Neural cell (in vitro differentiated cells): ENCODE data around the gene STARD5. TPM values are rescaled to one million over a fixed set of nuclear protein-coding genes. Genes with fewer than 3 reads are reported as not detected.

Experiments
- H2AFZ ChIP-seq: fragments of 200-600, 300-800 bp; sonication (generic), shearing (Covaris generic); 2 replicates; pipeline ENCODE4 v1.6.0; 2014; ENCODE audit warnings: low read depth, mild to moderate bottlenecking, antibody characterized with exemption, low read length, moderate library complexity
- H3F3A ChIP-seq: fragments of 200-600 bp; shearing (Covaris generic); 2 replicates; pipeline ENCODE4 v1.6.1; 2016; ENCODE audit warnings: mild to moderate bottlenecking, moderate library complexity, mixed read lengths, antibody characterized with exemption, low read length; ENCODE audit not compliant: insufficient read depth, poor library complexity, severe bottlenecking
- H3K27ac ChIP-seq: fragments of 200-600, 300-800 bp; sonication (generic), shearing (Covaris generic); 2 replicates; pipeline ENCODE4 v1.5.1; 2014; ENCODE audit warnings: mild to moderate bottlenecking, low read length, moderate library complexity
- H3K27me3 ChIP-seq: fragments of 300-800, 200-600 bp; sonication (generic), shearing (Covaris generic); 2 replicates; pipeline ENCODE4 v1.6.0; 2014; ENCODE audit warnings: mild to moderate bottlenecking, low read depth, low read length, moderate library complexity; ENCODE audit not compliant: insufficient read depth
- H3K36me3 ChIP-seq: fragments of 300-800, 200-600 bp; sonication (generic), shearing (Covaris generic); 2 replicates; pipeline ENCODE4 v1.5.1; 2014; ENCODE audit warnings: mild to moderate bottlenecking, antibody characterized with exemption, low read length, moderate library complexity; ENCODE audit not compliant: insufficient read depth
- H3K4me2 ChIP-seq: fragments of 300-800, 200-600 bp; sonication (generic), shearing (Covaris generic); 2 replicates; pipeline ENCODE4 v1.6.0; 2014; ENCODE audit warnings: mild to moderate bottlenecking, low read length
- H3K4me3 ChIP-seq: fragments of 300-800, 200-600 bp; sonication (generic), shearing (Covaris generic); 2 replicates; pipeline ENCODE4 v1.5.1; 2014; ENCODE audit warnings: mild to moderate bottlenecking, low read length, moderate library complexity
- H3K79me2 ChIP-seq: fragments of 200-600 bp; shearing (Covaris generic); replicated peaks from 2 replicates; pipeline ENCODE4 v1.6.0; 2014; ENCODE audit warnings: mild to moderate bottlenecking, low read length, moderate library complexity; ENCODE audit not compliant: insufficient read depth
- H3K9ac ChIP-seq: fragments of 300-800, 200-600 bp; sonication (generic), shearing (Covaris generic); 2 replicates; pipeline ENCODE4 v1.6.1; 2016; ENCODE audit warnings: mild to moderate bottlenecking, low read length, mixed read lengths
- H3K9me2 ChIP-seq: fragments of 200-600 bp; shearing (Covaris generic); 2 replicates; pipeline ENCODE4 v1.6.1; 2016; ENCODE audit warnings: mild to moderate bottlenecking, low read length, mixed read lengths; ENCODE audit not compliant: insufficient read depth
- H3K9me3 ChIP-seq: fragments of 200-600, 300-800 bp; sonication (generic), shearing (Covaris generic); 2 replicates; pipeline ENCODE4 v1.6.1; 2016; ENCODE audit warnings: mild to moderate bottlenecking, mixed run types, low read length, moderate library complexity, mixed read lengths
- H4K20me1 ChIP-seq: fragments of 200-600 bp; shearing (Covaris generic); 2 replicates; pipeline ENCODE4 v1.6.1; 2016; ENCODE audit warnings: mild to moderate bottlenecking, mixed run types; ENCODE audit not compliant: insufficient read depth
- EP300 ChIP-seq: fragments of 450-650 bp; conservative IDR thresholded peaks from 2 replicates; pipeline ENCODE4 v1.6.1; 2014; ENCODE audit warnings: antibody characterized with exemption, mild to moderate bottlenecking, moderate library complexity; ENCODE audit not compliant: poor library complexity, severe bottlenecking
- EZH2 ChIP-seq: fragments of 200-600, 300-800 bp; shearing (Covaris generic), sonication (generic); IDR thresholded peaks from 2 replicates; pipeline ENCODE4 v1.6.1; 2014; ENCODE audit warnings: antibody characterized with exemption, low read length, borderline replicate concordance, mild to moderate bottlenecking; ENCODE audit not compliant: insufficient read depth, poor library complexity, severe bottlenecking
- MXI1 ChIP-seq: fragments of 450-650 bp; conservative IDR thresholded peaks from 2 replicates; pipeline ENCODE4 v1.6.1; 2014; ENCODE audit warnings: antibody characterized with exemption, mild to moderate bottlenecking; ENCODE audit not compliant: poor library complexity, severe bottlenecking
- POLR2AphosphoS5 ChIP-seq: IDR thresholded peaks from 2 replicates; pipeline ENCODE4 v1.6.1; 2012
- RAD21 ChIP-seq: fragments of 450-650 bp; conservative IDR thresholded peaks from 2 replicates; pipeline ENCODE4 v1.6.1; 2014; ENCODE audit warnings: antibody characterized with exemption, mild to moderate bottlenecking, moderate library complexity
- SMC3 ChIP-seq: fragments of 450-650 bp; conservative IDR thresholded peaks from 2 replicates; pipeline ENCODE4 v1.6.1; 2014; ENCODE audit warnings: antibody characterized with exemption, mild to moderate bottlenecking, moderate library complexity; ENCODE audit not compliant: poor library complexity
- TAF1 ChIP-seq: IDR thresholded peaks from 2 replicates; pipeline ENCODE4 v1.6.1; 2012; ENCODE audit warnings: low read depth
- polyA plus RNA-seq: library from polyadenylated mRNA; depleted of rRNA; stranded (reverse); fragments of >200 nt; gene quantifications from 2 replicates; pipeline ENCODE4 v1.2.3, GENCODE V29; 2014
- TF ChIP-seq, protein P1 (sequence below): fragments of 450-650 bp; IDR thresholded peaks from 2 replicates; pipeline ENCODE4 v1.5.1; 2014; ENCODE audit warnings: antibody characterized with exemption, mild to moderate bottlenecking, moderate library complexity; ENCODE audit not compliant: poor library complexity, severe bottlenecking
- TF ChIP-seq, protein P2 (sequence below): IDR thresholded peaks from 2 replicates; pipeline ENCODE4 v1.6.1; 2012; ENCODE audit warnings: borderline replicate concordance

STARD5 gene
- polyA plus RNA-seq, 1 donor from 2014 or later, result 0.76 TPM

DNA sequence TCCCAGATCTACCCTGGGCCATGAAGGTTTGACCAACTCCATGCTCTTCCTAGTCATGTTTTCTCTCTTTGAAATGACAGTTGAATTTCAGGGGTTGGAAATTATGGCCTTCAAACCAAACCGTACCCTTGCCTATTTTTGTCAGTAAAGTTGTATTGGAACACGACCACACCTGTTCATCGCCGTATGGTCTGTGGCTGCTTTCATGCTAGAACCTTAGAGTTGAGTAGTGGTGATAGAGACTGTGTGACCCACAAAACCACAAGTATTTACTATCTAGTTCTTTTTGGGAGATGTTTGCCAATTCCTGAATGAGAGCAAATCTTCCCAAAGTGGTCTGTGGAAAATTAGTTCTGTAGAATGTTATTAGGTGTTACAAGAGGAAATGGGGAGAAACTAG, 24.0 kb upstream of the STARD5 start:
- H3F3A ChIP-seq, result no peaks in the 10 kb centered on the region
- no peaks in the 10 kb centered on the region for H3K9me2 ChIP-seq
- no peak overlapping the region for H3K9ac ChIP-seq
- no peak overlapping the region for H2AFZ ChIP-seq
- no peak overlapping the region for H3K4me2 ChIP-seq
- no peaks in the 10 kb centered on the region for H3K9me3 ChIP-seq
- TF ChIP-seq EZH2 (no peak), TAF1 (no peak), POLR2AphosphoS5 (no peak), EP300 (no peak), MXI1 (no peak), SMC3 (no peak)
- TF ChIP-seq, protein P1, sequence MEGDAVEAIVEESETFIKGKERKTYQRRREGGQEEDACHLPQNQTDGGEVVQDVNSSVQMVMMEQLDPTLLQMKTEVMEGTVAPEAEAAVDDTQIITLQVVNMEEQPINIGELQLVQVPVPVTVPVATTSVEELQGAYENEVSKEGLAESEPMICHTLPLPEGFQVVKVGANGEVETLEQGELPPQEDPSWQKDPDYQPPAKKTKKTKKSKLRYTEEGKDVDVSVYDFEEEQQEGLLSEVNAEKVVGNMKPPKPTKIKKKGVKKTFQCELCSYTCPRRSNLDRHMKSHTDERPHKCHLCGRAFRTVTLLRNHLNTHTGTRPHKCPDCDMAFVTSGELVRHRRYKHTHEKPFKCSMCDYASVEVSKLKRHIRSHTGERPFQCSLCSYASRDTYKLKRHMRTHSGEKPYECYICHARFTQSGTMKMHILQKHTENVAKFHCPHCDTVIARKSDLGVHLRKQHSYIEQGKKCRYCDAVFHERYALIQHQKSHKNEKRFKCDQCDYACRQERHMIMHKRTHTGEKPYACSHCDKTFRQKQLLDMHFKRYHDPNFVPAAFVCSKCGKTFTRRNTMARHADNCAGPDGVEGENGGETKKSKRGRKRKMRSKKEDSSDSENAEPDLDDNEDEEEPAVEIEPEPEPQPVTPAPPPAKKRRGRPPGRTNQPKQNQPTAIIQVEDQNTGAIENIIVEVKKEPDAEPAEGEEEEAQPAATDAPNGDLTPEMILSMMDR, result no peak
- TF ChIP-seq, protein P2, sequence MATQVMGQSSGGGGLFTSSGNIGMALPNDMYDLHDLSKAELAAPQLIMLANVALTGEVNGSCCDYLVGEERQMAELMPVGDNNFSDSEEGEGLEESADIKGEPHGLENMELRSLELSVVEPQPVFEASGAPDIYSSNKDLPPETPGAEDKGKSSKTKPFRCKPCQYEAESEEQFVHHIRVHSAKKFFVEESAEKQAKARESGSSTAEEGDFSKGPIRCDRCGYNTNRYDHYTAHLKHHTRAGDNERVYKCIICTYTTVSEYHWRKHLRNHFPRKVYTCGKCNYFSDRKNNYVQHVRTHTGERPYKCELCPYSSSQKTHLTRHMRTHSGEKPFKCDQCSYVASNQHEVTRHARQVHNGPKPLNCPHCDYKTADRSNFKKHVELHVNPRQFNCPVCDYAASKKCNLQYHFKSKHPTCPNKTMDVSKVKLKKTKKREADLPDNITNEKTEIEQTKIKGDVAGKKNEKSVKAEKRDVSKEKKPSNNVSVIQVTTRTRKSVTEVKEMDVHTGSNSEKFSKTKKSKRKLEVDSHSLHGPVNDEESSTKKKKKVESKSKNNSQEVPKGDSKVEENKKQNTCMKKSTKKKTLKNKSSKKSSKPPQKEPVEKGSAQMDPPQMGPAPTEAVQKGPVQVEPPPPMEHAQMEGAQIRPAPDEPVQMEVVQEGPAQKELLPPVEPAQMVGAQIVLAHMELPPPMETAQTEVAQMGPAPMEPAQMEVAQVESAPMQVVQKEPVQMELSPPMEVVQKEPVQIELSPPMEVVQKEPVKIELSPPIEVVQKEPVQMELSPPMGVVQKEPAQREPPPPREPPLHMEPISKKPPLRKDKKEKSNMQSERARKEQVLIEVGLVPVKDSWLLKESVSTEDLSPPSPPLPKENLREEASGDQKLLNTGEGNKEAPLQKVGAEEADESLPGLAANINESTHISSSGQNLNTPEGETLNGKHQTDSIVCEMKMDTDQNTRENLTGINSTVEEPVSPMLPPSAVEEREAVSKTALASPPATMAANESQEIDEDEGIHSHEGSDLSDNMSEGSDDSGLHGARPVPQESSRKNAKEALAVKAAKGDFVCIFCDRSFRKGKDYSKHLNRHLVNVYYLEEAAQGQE, result no peak
- no peaks in the 10 kb centered on the region for H3K79me2 ChIP-seq
- H3K27me3 ChIP-seq, result no peaks in the 10 kb centered on the region
- H4K20me1 ChIP-seq, result no peaks in the 10 kb centered on the region
- H3K27ac ChIP-seq, result no peak overlapping the region
- no peaks in the 10 kb centered on the region for H3K36me3 ChIP-seq
- no peak overlapping the region for H3K4me3 ChIP-seq

DNA sequence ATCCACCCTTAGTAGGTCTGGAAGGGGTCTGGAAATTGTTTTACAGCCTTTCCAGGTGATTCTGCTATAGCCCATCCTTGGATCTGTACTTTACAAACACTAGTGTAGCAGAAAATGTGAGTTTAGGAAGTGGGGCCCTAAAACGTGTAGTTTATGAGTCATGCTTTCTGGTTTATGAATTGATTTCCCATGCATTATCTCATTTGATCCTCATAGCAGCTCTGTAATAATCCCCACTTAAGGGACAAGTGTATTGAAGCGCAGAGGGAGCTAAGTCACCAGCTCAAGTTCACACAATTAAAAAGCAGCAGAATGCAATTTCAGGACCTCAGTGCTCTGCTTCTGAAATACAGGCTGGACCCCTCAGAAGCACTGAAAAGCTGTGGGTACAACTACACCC, 22.7 kb upstream of the STARD5 start:
- no peaks in the 10 kb centered on the region for H3K36me3 ChIP-seq
- no peak overlapping the region for H3K27ac ChIP-seq
- no peaks in the 10 kb centered on the region for H3K9me2 ChIP-seq
- no peaks in the 10 kb centered on the region for H3K27me3 ChIP-seq
- H2AFZ ChIP-seq, result no peak overlapping the region
- no peak overlapping the region for H3K4me2 ChIP-seq
- H3F3A ChIP-seq, result no peaks in the 10 kb centered on the region
- TF ChIP-seq EZH2 (no peak), RAD21 (no peak), MXI1 (no peak), POLR2AphosphoS5 (no peak), TAF1 (no peak), SMC3 (no peak), EP300 (no peak)
- TF ChIP-seq, protein P2, result no peak
- TF ChIP-seq, protein P1, result no peak
- H3K4me3 ChIP-seq, result no peak overlapping the region
- no peaks in the 10 kb centered on the region for H3K9me3 ChIP-seq
- no peaks in the 10 kb centered on the region for H3K79me2 ChIP-seq
- no peaks in the 10 kb centered on the region for H4K20me1 ChIP-seq
- H3K9ac ChIP-seq, result no peak overlapping the region
